PC-9 (cell line): ENCODE data around the gene MCFD2. TPM values are rescaled to one million over a fixed set of nuclear protein-coding genes. Genes with fewer than 3 reads are reported as not detected.

ENCODE experiments used
- BruUV-seq: library from RNA; stranded (reverse); fragments of 400-500 nt; replicated peaks from 2 replicates; lab custom pipeline; 2021; lab: Mats Ljungman, UMichigan
- CTCF ChIA-PET: fragments of 300-600 bp; sonication (Branson Sonifier 250); formaldehyde crosslinking; loops from one replicate; lab custom pipeline; 2022; ENCODE audit warnings: antibody characterized with exemption; lab: Charles Lee
- POLR2A ChIA-PET: fragments of 300-600 bp; sonication (Branson Sonifier 250); formaldehyde crosslinking; loops from one replicate; lab custom pipeline; 2022; ENCODE audit warnings: antibody characterized with exemption; ENCODE audit not compliant: unreplicated experiment; lab: Charles Lee
- DNase-seq, 2 experiments: peaks; one replicate each; pipeline versions ENCODE4 v3.0.0 to v3.0.0-alpha.2; 2015 to 2022; ENCODE audit warnings: mixed read lengths in 1 of 2
- H2AFZ ChIP-seq: fragments of 200-600 bp; sonication (generic); 2 replicates; pipeline ENCODE4 v1.8.1; 2017; ENCODE audit warnings: antibody characterized with exemption
- H3F3A ChIP-seq: fragments of 200-600 bp; sonication (generic); 2 replicates; pipeline ENCODE4 v1.8.1; 2017; ENCODE audit warnings: antibody characterized with exemption, mild to moderate bottlenecking, low read depth; ENCODE audit not compliant: insufficient read depth
- H3K27ac ChIP-seq: fragments of 200-600 bp; sonication (generic); 2 replicates; pipeline ENCODE4 v1.6.1; 2016; ENCODE audit warnings: mixed run types
- H3K27me3 ChIP-seq: fragments of 200-600 bp; sonication (generic); 2 replicates; pipeline ENCODE4 v1.6.1; 2016; ENCODE audit warnings: low read depth, mixed run types; ENCODE audit not compliant: insufficient read depth
- H3K36me3 ChIP-seq: fragments of 200-600 bp; sonication (generic); 2 replicates; pipeline ENCODE4 v1.6.1; 2016; ENCODE audit warnings: low read depth, mixed run types
- H3K4me1 ChIP-seq: fragments of 200-600 bp; sonication (generic); replicated peaks from 2 replicates; pipeline ENCODE4 v1.6.1; 2016; ENCODE audit warnings: mixed run types; ENCODE audit not compliant: insufficient read depth
- H3K4me2 ChIP-seq: fragments of 200-600 bp; sonication (generic); 2 replicates; pipeline ENCODE4 v1.6.1; 2017; ENCODE audit warnings: mixed run types
- H3K4me3 ChIP-seq: fragments of 200-600 bp; sonication (generic); 2 replicates; pipeline ENCODE4 v1.6.1; 2016; ENCODE audit warnings: mixed run types
- H3K79me2 ChIP-seq: fragments of 200-600 bp; sonication (generic); 2 replicates; pipeline ENCODE4 v1.6.1; 2017; ENCODE audit warnings: low read depth, mixed run types
- H3K9me2 ChIP-seq: fragments of 200-600 bp; sonication (generic); 2 replicates; pipeline ENCODE4 v1.8.1; 2017; ENCODE audit warnings: mild to moderate bottlenecking; ENCODE audit not compliant: insufficient read depth
- H3K9me3 ChIP-seq: fragments of 200-600 bp; sonication (generic); 2 replicates; pipeline ENCODE4 v1.8.1; 2016; ENCODE audit warnings: low read depth; ENCODE audit not compliant: insufficient read depth
- H4K20me1 ChIP-seq: fragments of 200-600 bp; sonication (generic); 2 replicates; pipeline ENCODE4 v1.8.1; 2017; ENCODE audit not compliant: insufficient read depth
- EZH2 ChIP-seq: fragments of 200-600 bp; sonication (generic); IDR thresholded peaks from 2 replicates; pipeline ENCODE4 v1.8.0; 2017; ENCODE audit warnings: antibody characterized with exemption, low read depth
- intact Hi-C: fragments of 100-400 bp; cut with micrococcal nuclease; formaldehyde crosslinking; loops from one replicate; pipeline ENCODE4 v1.10.0; 2022; ENCODE audit not compliant: unreplicated experiment
- total RNA-seq: library from RNA; stranded (reverse); gene quantifications from 2 replicates; pipeline ENCODE4 v1.2.3, GENCODE V29; 2021
- TF ChIP-seq, protein P1 (sequence below): fragments of 200-600 bp; sonication (generic); conservative IDR thresholded peaks from 2 replicates; pipeline ENCODE4 v1.6.1; 2017; ENCODE audit warnings: mixed run types, antibody characterized with exemption, mild to moderate bottlenecking, moderate library complexity

The MCFD2 gene
- total RNA-seq, 1 experiment from 2014 or later, result 163 TPM

GRCh38 chr2:46899053-46899452 is 16.6 kb downstream of the MCFD2 start:
- no peak for DNase-seq
- no peak overlapping the region for H2AFZ ChIP-seq
- H3K9me2 ChIP-seq, result no peaks in the 10 kb centered on the region
- H3K9me3 ChIP-seq, result no peaks in the 10 kb centered on the region
- no peaks in the 10 kb centered on the region for H4K20me1 ChIP-seq
- no peaks in the 10 kb centered on the region for H3K36me3 ChIP-seq
- no peak overlapping the region for H3K4me2 ChIP-seq
- H3K27ac ChIP-seq, result no peak overlapping the region
- ChIA-PET CTCF (no interaction called here), POLR2A (no interaction called here)
- H3K27me3 ChIP-seq, result no peaks in the 10 kb centered on the region
- no peak overlapping the region for H3K4me3 ChIP-seq
- TF ChIP-seq, protein P1, sequence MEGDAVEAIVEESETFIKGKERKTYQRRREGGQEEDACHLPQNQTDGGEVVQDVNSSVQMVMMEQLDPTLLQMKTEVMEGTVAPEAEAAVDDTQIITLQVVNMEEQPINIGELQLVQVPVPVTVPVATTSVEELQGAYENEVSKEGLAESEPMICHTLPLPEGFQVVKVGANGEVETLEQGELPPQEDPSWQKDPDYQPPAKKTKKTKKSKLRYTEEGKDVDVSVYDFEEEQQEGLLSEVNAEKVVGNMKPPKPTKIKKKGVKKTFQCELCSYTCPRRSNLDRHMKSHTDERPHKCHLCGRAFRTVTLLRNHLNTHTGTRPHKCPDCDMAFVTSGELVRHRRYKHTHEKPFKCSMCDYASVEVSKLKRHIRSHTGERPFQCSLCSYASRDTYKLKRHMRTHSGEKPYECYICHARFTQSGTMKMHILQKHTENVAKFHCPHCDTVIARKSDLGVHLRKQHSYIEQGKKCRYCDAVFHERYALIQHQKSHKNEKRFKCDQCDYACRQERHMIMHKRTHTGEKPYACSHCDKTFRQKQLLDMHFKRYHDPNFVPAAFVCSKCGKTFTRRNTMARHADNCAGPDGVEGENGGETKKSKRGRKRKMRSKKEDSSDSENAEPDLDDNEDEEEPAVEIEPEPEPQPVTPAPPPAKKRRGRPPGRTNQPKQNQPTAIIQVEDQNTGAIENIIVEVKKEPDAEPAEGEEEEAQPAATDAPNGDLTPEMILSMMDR, result no peak
- no peak for TF ChIP-seq EZH2
- no TSS peak for BruUV-seq
- H3K79me2 ChIP-seq, result no peaks in the 10 kb centered on the region
- intact Hi-C loops, result no loop called here
- no peaks in the 10 kb centered on the region for H3K4me1 ChIP-seq
- peaks cover 37% of the 10 kb centered on the region for H3F3A ChIP-seq

DNA sequence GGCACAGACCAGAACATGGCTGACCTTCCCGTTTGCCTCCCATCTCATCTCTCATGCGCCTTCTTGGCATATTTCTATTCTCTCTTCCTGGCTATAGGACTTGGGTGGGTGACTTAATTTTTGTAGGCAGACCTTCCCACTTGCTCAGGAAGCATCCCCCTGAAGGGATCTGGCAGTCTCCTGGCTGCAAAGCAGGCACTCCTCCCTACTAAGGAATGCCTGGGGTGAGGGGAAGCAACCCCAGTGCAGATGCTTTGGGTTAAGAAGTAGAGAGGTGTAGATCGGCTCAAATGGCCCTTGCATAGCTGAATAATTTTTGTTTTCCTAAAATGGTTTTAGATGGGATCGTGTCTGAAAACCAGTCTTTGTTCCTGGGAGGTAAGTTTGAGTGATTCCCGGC is 17.6 kb downstream of the MCFD2 start:
- Histone ChIP-seq H3F3A (peaks cover 33% of the 10 kb centered on the region), H3K27me3 (no peaks in the 10 kb centered on the region), H3K4me3 (no peak overlapping the region), H3K4me2 (no peak overlapping the region), H4K20me1 (no peaks in the 10 kb centered on the region), H3K4me1 (0 out of 2 replicates have a peak, but pooled peaks cover 6% of the 10 kb centered on the region), H3K9me3 (no peaks in the 10 kb centered on the region), H3K36me3 (no peaks in the 10 kb centered on the region), H3K79me2 (no peaks in the 10 kb centered on the region), H3K27ac (no peak overlapping the region), H3K9me2 (no peaks in the 10 kb centered on the region), H2AFZ (no peak overlapping the region)
- no TSS peak for BruUV-seq
- intact Hi-C loops, result no loop called here
- DNase-seq, result no peak
- CTCF ChIA-PET, result no interaction called here
- POLR2A ChIA-PET, result no interaction called here
- TF ChIP-seq, protein P1, result no peak
- no peak for TF ChIP-seq EZH2

DNA sequence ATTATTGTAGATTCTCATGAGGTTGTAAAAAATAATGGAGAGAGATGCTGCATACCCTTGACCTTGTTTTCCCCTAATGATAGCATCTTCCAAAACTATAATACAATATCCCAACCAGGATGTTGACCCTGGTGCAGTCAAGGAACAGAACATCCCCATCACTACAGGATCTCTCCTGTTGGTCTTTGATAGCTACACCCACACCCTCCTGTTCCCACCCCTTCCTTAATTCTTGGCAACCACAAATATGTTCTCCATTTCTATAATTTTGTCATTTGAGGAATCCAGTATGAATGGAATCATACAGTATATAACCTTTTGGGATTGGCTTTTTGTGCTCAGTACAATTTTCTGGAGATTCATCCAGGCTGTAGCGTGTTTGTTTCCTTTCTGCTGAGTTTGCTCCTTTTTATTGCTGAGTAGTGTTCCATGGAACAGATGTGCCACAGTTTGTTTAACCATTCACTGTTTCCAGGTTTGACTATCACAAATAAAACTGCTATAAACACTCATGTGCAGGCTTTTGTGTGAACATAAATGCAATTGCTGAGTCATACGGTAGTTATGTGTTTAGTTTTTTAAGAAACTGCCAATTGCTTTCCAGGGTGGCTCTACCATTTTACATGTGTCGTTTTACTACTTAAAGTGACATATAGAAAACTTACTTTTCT is 22.2 kb downstream of the MCFD2 start:
- H3K9me2 ChIP-seq, result no peaks in the 10 kb centered on the region
- H3K4me1 ChIP-seq, result 0 out of 2 replicates have a peak, but pooled peaks cover 6% of the 10 kb centered on the region
- BruUV-seq, result no TSS peak
- no peak overlapping the region for H3K4me3 ChIP-seq
- H3K27ac ChIP-seq, result no peak overlapping the region
- CTCF ChIA-PET, result no interaction called here
- TF ChIP-seq EZH2, result no peak
- TF ChIP-seq, protein P1, result no peak
- H3K9me3 ChIP-seq, result no peaks in the 10 kb centered on the region
- H4K20me1 ChIP-seq, result no peaks in the 10 kb centered on the region
- POLR2A ChIA-PET, result interaction anchor here (0.5 kb wide), 1 partner anchor 218 kb away, joined by 11 read pairs; no protein-coding TSS in a partner anchor
- H3K79me2 ChIP-seq, result no peaks in the 10 kb centered on the region
- no peak for DNase-seq
- H2AFZ ChIP-seq, result no peak overlapping the region
- H3K36me3 ChIP-seq, result no peaks in the 10 kb centered on the region
- H3K4me2 ChIP-seq, result no peak overlapping the region
- H3F3A ChIP-seq, result peaks cover 5% of the 10 kb centered on the region; the same call in 1 of the 2 replicates
- no peaks in the 10 kb centered on the region for H3K27me3 ChIP-seq
- intact Hi-C loops, result no loop called here
